Stimulated activated CD4-positive, alpha-beta T cell treated with anti-CD3 and anti-CD28 coated beads, Interleukin-15, amount 100 ng/mL, for 48 hours (primary cell): ENCODE results near the gene CYP19A1.

ENCODE experiments used
- DNase-seq, 2 donors: peaks; one replicate each; pipeline ENCODE4 v3.0.0-alpha.2; 2020; ENCODE audit warnings: low read depth in 2 of 2

CYP19A1 gene

GRCh38 chr15:51338496-51338895, at the start of gene CYP19A1:
Gene CYP19A1, minus strand, starts transcription at chr15:51338596. Its CDS starts 95,684 bp downstream, at chr15:51242912.
- DNase-seq = no peak

- no peak for DNase-seq
Observed at GRCh38 chr15:51387699-51388041, 49.3 kb upstream of the CYP19A1 start.

GRCh38 chr15:51386960-51387698, 48.7 kb upstream of the CYP19A1 start:
- DNase-seq = no peak

- DNase-seq = no peak
Observed at GRCh38 chr15:51386486-51386885, 48.1 kb upstream of the CYP19A1 start.

DNA sequence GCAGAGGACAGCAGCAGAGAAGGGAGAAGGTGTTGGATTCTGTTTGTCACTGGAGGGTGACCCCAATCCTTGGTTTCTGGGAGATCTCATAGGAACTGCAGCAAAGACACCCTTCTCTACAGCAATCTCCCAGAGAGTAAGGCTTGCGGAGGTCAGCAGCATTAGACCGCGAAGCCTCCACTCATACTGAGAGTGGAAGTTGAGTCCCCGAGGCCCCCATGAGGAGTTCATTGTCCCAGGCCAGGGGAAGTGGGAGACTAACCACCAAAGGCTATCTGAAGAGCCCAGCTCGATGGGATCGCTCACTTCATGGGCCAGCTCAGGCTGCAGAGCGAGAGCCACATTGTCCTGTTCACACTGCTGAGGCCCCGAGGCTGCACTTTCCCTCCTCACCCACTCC, 47.6 kb upstream of the CYP19A1 start:
- no peak for DNase-seq

DNA sequence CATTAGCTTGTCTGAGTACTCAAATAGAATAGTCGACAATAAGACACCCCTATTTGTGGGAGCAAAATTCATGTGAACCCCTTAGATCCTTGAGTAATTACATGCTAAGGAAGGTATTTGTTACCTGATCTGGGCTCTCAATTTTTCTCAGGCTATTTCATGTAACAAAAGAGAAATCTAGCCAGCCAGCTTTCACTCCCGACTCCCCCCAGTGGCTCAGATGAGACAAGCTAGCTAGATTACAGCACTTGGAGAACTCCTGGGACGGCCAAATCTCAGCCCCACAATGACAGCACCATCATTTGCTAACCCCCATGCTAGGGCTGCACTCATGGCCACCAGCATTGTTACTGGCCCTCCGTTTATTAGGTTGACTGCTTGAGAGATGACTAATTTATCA, 44.4 kb upstream of the CYP19A1 start:
- no peak for DNase-seq

GRCh38 chr15:51380999-51381806, 42.8 kb upstream of the CYP19A1 start:
- peak; percentile 1 to 23 for DNase-seq

DNA sequence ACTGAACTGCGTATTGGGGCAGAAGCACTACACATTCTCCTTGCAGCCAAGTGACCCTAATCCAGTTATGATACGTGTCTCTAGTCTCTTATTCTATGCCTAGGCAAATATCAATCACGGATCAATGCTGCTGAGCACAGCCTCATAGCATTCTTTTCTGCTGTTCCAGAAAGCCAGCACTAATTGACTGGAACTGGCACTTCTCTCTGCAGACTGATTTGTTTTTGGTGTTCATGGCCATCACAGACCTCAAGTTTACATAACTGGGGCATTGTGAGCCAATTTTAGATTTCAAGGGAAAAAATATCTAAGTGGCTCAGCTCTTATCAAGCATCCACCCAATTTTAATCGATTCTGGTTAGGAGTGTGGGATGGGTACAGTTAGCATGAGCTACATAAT, 41.0 kb upstream of the CYP19A1 start:
- no peak for DNase-seq

- DNase-seq = no peak
Observed at GRCh38 chr15:51378406-51378805, 40.0 kb upstream of the CYP19A1 start.

DNA sequence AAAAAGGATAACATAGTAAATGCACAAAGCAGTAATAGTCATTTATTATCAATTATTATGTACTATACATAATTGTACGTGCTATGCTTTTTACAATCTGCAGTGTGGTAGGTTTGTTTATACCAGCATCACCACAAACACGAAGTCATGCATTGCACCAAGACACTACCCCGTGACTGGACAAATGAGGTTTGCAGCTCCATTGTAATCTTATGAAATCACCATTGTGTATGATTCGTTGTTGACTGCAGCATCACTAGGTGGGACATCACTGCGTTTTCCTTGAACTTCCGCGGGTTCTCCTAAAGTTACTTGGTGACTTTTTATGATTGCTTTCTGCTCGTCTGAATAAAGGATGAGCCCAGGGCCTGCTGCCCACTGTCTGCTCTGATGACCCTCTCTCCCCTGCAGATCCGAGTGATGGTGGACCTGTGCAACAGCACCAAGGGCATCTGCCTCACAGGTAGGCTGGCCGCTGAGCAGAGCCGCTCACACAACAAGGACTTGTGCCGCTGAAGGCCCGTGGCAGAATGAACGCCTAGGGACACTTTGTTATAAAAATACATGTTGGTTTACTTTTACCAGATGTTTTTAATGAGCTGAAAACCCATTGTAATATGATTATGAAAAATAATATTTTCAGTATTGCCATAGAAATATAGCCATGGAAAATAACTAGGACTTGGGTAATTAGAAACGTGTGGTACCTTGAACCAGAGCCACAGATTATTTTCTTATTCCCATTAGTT, 38.8 kb upstream of the CYP19A1 start:
- no peak for DNase-seq

GRCh38 chr15:51375966-51376640, 37.7 kb upstream of the CYP19A1 start:
- DNase-seq = no peak

- DNase-seq = no peak
Observed at GRCh38 chr15:51374131-51374530, 35.7 kb upstream of the CYP19A1 start.

DNA sequence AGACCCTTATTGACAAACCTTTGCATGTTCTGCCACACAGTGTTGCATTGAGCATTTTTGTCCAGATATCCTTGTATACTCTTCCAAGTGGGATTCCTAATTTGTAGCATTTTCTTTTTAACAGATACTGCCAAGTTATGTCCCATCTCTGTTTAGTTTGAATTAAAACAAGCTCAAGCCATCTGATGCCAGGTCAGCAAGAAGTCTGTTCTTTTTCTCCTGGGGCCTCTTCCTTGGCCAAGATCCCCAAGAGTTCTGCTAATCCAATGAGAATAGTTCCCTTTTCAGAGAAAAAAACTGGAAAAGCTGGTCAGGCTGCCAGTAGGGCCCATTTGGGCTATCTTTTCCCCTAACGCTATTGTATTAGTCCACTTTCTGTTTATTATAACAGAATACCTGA, 32.9 kb upstream of the CYP19A1 start:
- DNase-seq = no peak

GRCh38 chr15:51369451-51369761, 31.0 kb upstream of the CYP19A1 start:
- DNase-seq = no peak

DNA sequence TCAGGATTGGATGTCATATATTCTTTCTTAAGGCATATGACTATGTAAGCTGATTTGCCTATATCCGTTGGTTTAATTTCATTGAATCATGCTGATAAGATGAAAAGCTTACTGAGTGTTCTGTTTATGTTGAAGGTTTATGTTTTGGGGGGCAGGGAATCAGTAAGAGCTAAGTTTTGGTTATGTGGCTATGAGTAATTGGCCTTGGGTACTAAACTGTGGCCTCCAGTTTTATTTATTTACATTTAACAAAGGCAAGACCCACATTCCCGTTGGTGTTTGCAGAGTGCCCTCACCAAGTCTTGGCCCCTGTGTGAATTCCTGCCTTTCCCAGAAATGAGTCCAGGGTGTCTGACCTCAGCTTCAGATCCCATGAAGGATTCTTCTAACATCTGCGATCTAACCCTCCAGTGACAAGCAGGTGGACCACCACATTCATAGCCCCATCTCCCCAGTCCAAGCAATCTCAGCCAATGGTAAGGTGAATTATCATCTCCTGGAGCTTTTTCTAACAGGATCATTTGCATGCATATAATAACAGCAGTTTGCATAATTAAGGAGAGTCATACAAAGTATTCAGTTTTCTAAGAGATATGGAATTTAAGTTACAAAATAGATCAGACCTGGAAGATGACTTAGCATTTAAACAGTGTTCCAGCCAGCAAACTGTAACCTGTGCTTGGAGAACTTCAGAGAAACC, 30.5 kb upstream of the CYP19A1 start:
- DNase-seq = no peak

DNA sequence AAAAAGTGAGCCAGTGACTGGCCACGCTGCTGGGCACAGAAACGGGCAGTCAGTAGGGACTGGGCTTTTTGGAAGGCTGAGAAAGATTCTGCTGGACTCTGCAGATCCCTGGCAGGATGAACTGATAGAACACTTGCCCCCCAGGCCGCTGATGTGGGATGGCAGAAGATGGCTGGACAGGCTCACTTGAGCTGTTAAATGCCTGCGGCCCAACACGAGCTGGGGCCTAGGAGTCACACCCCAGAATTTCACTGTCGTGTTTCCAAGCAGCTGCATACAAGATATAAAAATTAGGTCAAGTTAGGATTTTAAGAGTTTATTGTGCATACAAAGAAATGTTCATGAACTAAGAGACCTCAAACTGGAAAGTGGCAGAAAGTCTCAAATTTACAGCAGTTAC, 29.9 kb upstream of the CYP19A1 start:
- no peak for DNase-seq

DNA sequence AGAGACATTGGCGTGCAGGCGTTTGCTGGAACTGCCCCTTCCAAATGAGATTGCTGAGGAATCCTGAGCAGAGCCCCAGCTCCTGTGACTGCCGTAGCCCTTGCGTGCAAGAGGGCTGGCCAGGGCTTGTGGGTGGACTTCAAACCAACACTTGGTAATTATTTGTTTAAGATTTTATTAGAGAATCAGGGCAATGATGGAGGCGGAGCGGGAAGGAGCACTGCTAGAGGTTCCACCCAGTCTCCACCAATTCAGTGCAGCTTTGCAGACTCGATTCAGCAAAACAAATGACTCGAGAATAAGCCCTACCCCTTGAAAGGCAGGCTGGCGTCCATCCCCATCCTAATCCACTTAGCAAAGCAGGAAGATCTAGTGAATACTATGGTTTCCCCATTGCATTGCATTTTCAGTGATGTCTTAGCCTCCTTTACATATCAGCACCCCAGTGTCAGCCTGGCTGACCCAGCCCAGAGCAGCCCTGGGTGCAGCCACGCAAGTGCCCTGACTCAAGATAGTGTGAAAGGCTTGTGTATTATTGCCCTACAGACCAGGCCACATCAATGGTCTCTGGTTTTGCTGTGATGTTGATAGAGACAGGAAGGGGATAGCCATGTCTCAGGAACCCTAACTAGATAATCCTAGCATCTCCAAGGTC, 29.1 kb upstream of the CYP19A1 start:
- DNase-seq = no peak

- no peak for DNase-seq
Observed at GRCh38 chr15:51366920-51367319, 28.5 kb upstream of the CYP19A1 start.

- no peak for DNase-seq
Observed at GRCh38 chr15:51366071-51366470, 27.7 kb upstream of the CYP19A1 start.

DNA sequence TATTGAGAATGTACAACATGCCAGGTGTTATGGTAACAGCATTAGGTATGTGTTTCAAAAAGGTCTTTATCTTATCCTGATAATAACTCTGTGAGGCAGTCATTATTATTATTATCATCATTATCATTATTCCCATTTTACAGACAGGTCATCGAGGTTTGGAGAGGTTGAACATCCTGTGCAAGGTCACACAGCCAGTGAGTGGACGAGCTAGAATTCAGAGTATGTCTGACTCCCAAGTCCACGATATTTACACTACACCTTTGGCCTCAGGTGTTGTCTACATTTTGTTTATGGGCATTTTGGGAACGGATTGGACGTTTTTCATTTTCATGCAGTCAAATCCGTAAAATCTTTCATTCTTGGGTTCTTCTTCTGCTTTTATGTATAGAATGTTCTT, 27.0 kb upstream of the CYP19A1 start:
- no peak for DNase-seq

- no peak for DNase-seq
Observed at GRCh38 chr15:51363383-51363782, 25.0 kb upstream of the CYP19A1 start.
